T-helper 2 cell treated with Interferon-gamma antibody and Interleukin-4, amounts not matched to agents 5 μg/mL and 100 μg/mL, for 36 hours (primary cell): Measurements from ENCODE around the gene MAZ.
"Not testable (repeated sequence)": the region's sequence is repeated elsewhere in the genome, so short reads cannot be mapped to it uniquely, and the experiment has no call there.

ENCODE experiments used
- DNase-seq: peaks from one replicate; pipeline ENCODE4 v3.0.0; 2021; ENCODE audit warnings: low spot score
- H3K27ac Mint-ChIP-seq: one replicate; pipeline ENCODE4 v1.8.0; 2021; ENCODE audit warnings: mild to moderate bottlenecking, mixed read lengths
- H3K27me3 Mint-ChIP-seq: one replicate; pipeline ENCODE4 v1.8.0; 2021; ENCODE audit warnings: low read depth, mixed read lengths
- H3K36me3 Mint-ChIP-seq: one replicate; pipeline ENCODE4 v1.8.0; 2021; ENCODE audit warnings: low read depth, mixed read lengths
- H3K4me1 Mint-ChIP-seq: one replicate; pipeline ENCODE4 v1.8.0; 2021; ENCODE audit warnings: low read depth, mixed read lengths
- H3K4me3 Mint-ChIP-seq: one replicate; pipeline ENCODE4 v1.8.0; 2022; ENCODE audit warnings: mild to moderate bottlenecking, moderate library complexity, mixed read lengths
- H3K9me3 Mint-ChIP-seq: one replicate; pipeline ENCODE4 v1.8.0; 2021; ENCODE audit warnings: mixed read lengths

Gene MAZ

DNA sequence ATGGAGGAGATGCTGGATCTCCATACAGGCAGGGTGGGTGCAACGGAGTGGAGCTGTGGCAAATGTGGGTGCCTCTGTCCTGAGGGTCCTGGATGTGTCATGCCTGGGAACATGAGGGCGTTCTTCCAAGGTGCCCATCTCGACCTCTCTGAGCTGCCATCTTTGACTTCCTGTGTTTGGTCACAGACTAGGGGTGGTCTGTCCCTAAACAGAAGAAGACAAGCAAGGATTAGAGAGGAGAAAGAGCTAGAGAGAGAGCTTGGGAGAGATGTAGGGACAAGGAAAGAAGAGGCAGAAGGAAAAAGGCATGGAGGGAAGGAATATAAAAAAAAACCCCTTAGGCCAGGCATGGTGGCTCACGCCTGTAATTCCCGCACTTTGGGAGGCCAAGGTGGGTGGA is 31.6 kb upstream of the MAZ start:
- H3K27me3 Mint-ChIP-seq, result peaks cover 13% of the 10 kb centered on the region
- H3K4me3 Mint-ChIP-seq, result no peak overlapping the region
- H3K27ac Mint-ChIP-seq, result no peak overlapping the region
- no peak for DNase-seq
- no peaks in the 10 kb centered on the region for H3K9me3 Mint-ChIP-seq
- H3K4me1 Mint-ChIP-seq, result no peaks in the 10 kb centered on the region
- no peaks in the 10 kb centered on the region for H3K36me3 Mint-ChIP-seq

DNA sequence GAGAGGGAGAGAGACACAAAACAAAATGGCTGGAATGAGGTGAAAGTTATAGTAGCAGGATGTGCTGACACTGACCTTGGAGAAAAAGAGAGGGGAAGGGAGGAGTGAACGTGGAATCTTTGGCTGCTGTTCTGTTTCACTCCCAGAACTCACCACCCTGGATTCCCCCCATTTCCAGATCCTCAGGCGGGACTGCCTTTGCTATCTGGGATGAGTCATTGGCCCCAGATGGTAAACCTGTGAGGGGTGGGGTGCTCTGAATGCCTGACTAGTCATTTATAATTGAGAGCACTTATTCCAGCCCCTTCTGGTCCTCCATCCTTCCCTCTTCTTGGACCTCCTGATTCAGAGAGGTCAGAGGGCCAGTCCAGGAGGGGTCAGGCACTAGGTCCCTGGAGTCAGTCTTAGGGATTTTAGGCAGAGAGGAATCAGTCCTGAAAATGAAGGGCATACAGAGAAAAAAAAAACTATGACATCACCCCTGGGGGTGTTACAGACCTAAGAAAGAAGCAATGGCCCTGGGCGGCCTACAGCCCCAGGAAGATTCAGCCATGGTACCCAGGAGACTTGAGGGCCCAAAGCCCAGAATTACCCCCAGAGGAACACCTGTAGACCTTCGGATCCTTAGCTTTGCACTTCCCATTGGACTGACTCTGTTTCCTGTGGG is 30.5 kb upstream of the MAZ start:
- H3K36me3 Mint-ChIP-seq, result no peaks in the 10 kb centered on the region
- H3K27ac Mint-ChIP-seq, result peak overlapping the region; percentile 45
- H3K9me3 Mint-ChIP-seq, result no peaks in the 10 kb centered on the region
- H3K27me3 Mint-ChIP-seq, result peaks cover 18% of the 10 kb centered on the region
- no peak overlapping the region for H3K4me3 Mint-ChIP-seq
- no peak for DNase-seq
- H3K4me1 Mint-ChIP-seq, result no peaks in the 10 kb centered on the region

DNA sequence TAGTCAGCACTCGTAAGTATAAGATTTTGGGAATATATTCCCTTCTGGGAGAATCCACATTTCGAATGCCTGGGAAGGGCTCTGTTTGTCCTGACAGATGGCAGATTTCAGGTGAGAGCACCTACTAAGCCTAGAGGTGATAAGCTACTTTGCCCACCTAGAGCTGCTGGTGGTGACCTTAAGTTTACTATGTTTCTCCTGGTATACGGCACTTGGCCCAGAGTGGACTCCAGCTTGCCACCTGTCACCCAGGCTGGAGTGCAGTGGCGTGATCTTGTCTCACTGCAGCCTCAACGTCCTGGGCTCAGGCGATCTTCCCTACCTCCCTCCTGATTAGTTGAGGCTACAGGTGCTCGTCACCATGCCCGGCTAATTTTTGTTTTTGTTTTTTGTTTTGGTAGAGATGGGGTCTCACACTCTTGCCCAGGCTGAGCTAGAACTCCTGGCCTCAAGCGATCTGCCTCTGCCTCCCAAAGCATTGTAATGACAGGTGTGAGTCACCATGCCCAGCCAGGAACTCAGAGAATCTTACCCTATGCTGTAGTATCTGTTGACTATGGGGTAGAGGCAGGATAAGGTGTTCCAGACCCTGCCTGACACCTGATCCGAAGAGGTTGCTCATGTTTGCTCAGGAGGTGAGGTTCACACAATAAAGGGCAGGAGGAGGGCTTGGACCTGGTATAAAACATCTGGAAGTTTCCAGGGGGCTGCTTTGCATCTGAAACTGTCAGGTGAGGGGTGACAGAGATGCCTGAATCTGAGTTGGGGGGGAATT is 28.6 kb upstream of the MAZ start, which contains the start of gene ZG16:
ZG16 (plus strand) TSS at position 681 of the 775 bp plus-strand sequence. CDS start 1,011 bp downstream, outside the sequence.
- no peak for DNase-seq
- Mint-ChIP-seq H3K27me3 (peaks cover 22% of the 10 kb centered on the region), H3K9me3 (no peaks in the 10 kb centered on the region), H3K27ac (no peak within 1 kb of the TSS), H3K36me3 (no peaks in the 10 kb centered on the region), H3K4me1 (no peaks in the 10 kb centered on the region), H3K4me3 (no peak within 1 kb of the TSS)

DNA sequence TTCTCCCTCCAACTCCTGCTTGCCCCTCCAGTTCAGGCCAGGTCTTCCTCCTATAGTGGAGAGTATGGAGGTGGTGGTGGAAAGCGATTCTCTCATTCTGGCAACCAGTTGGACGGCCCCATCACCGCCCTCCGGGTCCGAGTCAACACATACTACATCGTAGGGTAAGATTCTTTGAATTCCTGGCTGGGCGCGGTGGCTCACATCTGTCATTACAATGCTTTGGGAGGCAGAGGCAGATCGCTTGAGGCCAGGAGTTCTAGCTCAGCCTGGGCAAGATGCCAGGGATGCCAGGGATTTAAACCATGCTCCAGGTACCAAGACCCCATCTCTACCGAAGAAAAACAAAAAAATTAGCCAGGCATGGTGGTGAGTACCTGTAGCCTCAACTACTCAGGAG is 26.9 kb upstream of the MAZ start:
- H3K9me3 Mint-ChIP-seq, result no peaks in the 10 kb centered on the region
- H3K27ac Mint-ChIP-seq, result no peak overlapping the region
- no peak overlapping the region for H3K4me3 Mint-ChIP-seq
- DNase-seq, result no peak
- no peaks in the 10 kb centered on the region for H3K36me3 Mint-ChIP-seq
- H3K4me1 Mint-ChIP-seq, result peaks cover 11% of the 10 kb centered on the region
- H3K27me3 Mint-ChIP-seq, result peaks cover 22% of the 10 kb centered on the region

DNA sequence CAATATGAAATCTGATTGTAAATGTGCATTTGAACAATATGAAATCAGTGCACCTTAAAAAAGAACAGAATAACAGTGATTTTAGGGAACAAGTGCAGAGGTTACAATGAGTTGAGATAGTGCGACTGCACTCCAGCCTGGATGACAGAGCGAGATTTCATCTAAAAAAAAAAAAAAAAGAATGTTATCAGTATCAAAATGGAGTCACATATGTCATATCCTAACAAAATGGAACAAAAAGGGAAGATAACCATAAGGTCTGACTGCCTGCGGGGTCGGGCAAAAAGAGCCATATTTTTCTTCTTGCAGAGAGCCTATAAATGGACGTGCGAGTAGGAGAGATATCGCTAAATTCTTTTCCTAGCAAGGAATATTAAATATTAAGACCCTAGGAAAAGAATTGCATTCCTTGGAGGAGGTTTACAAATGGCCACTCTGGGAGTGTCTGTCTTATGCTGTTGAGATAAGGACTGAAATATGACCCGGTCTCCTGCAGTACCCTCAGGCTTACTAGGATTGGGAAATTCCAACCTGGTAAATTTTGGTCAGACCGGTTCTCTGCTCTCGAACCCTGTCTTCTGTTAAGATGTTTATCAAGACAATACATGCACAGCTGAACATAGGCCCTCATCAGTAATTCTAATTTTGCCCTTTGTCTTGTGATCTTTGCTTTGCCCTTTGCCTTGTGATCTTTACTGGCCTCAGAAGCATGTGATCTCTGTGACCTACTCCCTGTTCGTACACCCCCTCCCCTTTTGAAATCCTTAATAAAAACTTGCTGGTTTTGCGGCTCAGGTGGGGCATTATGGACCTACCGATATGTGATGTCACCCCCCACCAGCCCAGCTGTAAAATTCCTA is 23.0 kb upstream of the MAZ start:
- Mint-ChIP-seq H3K27me3 (peaks cover 20% of the 10 kb centered on the region), H3K4me1 (peaks cover 23% of the 10 kb centered on the region)
- H3K9me3 Mint-ChIP-seq, H3K27ac Mint-ChIP-seq, DNase-seq, H3K4me3 Mint-ChIP-seq, H3K36me3 Mint-ChIP-seq: not testable (repeated sequence)

DNA sequence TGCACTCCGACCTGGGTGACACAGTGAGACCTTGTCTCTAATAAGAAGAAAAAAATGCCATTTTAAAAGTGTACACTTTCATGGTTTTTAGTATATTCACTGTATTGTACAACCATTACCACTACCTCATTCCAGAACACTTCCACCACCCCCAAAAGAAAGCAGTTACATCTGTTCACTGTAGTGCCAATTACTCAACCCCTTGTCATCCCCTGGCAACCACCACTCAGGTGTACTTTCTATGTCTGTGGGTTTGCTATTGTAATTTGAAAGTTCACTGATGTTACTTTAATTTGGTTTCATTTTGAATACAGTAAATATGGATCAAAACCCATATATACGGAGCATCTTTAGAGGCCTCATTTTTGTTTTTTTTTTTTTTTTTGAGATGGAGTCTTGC is 22.2 kb upstream of the MAZ start:
- H3K4me1 Mint-ChIP-seq, result peaks cover 25% of the 10 kb centered on the region
- H3K27ac Mint-ChIP-seq, result peak overlapping the region; percentile 53
- no peaks in the 10 kb centered on the region for H3K9me3 Mint-ChIP-seq
- H3K36me3 Mint-ChIP-seq, result no peaks in the 10 kb centered on the region
- peaks cover 13% of the 10 kb centered on the region for H3K27me3 Mint-ChIP-seq
- H3K4me3 Mint-ChIP-seq, result peak overlapping the region; percentile 12
- no peak for DNase-seq

DNA sequence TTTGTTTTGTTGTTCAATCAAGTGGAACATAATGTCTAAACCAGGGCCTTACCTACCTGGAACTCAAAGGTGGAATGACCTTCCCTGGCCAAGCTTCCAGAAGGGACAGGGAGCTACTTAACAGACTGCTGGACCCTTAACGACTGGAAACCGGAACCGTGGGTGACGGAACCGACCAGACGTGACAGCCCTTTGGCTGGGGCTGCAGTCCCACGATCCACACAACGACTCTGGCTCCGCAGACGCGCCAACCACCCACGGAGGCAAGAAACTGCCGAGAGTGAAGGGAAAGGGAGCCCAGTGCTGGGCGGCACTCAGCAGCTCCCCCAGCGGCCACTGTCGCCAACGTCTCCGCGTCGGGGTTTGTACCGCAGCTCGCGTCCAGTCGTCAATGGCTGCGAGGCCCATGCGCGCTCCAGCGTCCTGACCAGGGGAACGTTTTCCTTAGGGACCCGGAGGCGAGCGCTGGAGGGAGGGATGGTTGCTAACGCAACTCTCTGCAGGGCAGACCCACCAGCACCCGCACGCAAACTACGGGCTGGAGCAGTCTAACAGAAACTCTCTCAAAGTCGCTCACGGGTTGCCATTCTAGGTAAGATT is 21.3 kb upstream of the MAZ start:
- Mint-ChIP-seq H3K4me3 (peak overlapping the region; percentile 49), H3K27me3 (peaks cover 8% of the 10 kb centered on the region), H3K9me3 (no peaks in the 10 kb centered on the region), H3K36me3 (no peaks in the 10 kb centered on the region), H3K4me1 (peaks cover 28% of the 10 kb centered on the region), H3K27ac (peak overlapping the region; percentile 20)
- DNase-seq, result peak; percentile 71

DNA sequence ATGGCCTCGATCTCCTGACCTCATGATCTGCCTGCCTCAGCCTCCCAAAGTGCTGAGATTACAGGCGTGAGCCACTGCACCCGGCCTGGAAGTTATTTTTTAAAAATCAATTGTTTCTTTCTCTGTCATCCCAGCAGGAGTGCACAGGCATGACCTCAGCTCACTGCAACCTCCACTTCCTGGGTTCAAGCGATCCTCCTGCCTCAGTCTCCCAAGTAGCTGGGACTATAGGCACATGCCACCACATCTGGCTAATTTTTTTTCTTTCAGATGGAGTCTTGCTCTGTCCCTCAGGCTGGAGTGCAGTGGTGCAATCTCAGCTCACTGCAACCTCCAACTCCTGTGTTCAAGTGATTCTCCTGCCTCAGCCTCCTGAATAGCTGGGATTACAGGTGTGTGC is 19.2 kb upstream of the MAZ start:
- not testable (repeated sequence) for H3K36me3 Mint-ChIP-seq, H3K9me3 Mint-ChIP-seq, DNase-seq, H3K27ac Mint-ChIP-seq, H3K4me3 Mint-ChIP-seq, H3K27me3 Mint-ChIP-seq
- peaks cover 36% of the 10 kb centered on the region for H3K4me1 Mint-ChIP-seq

DNA sequence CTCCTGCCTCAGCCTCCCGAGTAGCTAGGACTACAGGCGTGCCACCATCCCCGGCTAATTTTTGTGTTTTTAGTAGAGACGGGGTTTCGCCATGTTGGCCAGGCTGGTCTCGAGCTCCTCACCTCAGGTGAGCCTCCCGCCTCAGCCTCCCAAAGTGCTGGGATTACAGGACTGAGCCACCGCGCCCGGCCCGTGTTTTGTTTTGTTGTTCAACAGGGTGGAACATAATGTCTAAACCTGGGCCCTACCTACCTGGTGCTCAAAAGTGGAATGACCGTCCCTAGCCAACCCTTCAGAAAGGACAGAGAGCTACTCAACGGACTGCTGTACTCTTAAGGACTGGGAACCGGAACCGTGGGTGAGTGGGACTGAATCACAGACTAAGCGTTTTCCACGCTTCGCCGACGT is 16.6 kb upstream of the MAZ start:
- H3K9me3 Mint-ChIP-seq, result no peaks in the 10 kb centered on the region
- H3K27me3 Mint-ChIP-seq, result no peaks in the 10 kb centered on the region
- peaks cover 29% of the 10 kb centered on the region for H3K36me3 Mint-ChIP-seq
- peaks cover 42% of the 10 kb centered on the region for H3K4me1 Mint-ChIP-seq
- no peak for DNase-seq
- peak overlapping the region; percentile 94 for H3K27ac Mint-ChIP-seq
- H3K4me3 Mint-ChIP-seq, result peak overlapping the region; percentile 97

DNA sequence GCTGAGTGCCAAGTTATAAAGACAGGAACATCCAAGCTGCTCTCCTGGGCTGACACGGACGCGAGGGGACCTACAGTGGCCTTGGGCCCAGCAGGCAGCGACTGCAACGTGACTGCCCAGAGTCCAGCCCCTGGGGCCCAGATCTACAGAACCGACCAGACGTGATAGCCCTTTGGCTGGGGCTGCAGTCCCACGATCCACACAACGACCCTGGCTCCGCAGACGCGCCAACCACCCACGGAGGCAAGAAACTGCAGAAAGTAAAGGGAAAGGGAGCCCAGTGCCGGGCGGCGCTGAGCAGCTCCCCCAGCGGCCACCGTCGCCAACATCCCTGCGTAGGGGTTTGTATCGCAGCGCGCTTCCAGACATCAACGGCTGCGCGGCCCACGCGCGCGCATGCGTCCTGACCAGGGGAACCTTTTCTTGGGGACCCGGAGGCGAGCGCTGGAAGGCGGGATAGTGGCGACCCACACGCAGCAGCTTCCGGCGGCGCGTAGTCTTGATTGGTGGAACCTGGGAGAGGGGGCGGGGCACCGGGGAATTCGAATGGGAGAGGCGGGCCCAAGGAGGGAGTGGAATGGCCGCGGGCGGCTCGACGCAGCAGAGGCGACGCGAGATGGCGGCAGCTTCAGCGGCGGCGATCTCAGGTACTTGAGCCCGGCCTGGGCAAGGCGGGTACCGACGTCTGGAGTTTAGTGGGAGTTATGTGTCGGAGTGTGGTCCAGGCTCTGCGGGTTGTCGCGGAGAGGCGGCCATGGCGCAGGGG is 16.0 kb upstream of the MAZ start, which contains the start of gene KIF22:
KIF22 (plus strand) TSS at position 569 of the 766 bp plus-strand sequence; CDS start at position 578, 9 bp downstream.
- Mint-ChIP-seq H3K4me3 (peak within 1 kb of the TSS; percentile 97), H3K4me1 (peaks cover 40% of the 10 kb centered on the region), H3K9me3 (no peaks in the 10 kb centered on the region), H3K36me3 (peaks cover 35% of the 10 kb centered on the region), H3K27me3 (no peaks in the 10 kb centered on the region), H3K27ac (peak within 1 kb of the TSS; percentile 94)
- DNase-seq, result peak; percentile 100

DNA sequence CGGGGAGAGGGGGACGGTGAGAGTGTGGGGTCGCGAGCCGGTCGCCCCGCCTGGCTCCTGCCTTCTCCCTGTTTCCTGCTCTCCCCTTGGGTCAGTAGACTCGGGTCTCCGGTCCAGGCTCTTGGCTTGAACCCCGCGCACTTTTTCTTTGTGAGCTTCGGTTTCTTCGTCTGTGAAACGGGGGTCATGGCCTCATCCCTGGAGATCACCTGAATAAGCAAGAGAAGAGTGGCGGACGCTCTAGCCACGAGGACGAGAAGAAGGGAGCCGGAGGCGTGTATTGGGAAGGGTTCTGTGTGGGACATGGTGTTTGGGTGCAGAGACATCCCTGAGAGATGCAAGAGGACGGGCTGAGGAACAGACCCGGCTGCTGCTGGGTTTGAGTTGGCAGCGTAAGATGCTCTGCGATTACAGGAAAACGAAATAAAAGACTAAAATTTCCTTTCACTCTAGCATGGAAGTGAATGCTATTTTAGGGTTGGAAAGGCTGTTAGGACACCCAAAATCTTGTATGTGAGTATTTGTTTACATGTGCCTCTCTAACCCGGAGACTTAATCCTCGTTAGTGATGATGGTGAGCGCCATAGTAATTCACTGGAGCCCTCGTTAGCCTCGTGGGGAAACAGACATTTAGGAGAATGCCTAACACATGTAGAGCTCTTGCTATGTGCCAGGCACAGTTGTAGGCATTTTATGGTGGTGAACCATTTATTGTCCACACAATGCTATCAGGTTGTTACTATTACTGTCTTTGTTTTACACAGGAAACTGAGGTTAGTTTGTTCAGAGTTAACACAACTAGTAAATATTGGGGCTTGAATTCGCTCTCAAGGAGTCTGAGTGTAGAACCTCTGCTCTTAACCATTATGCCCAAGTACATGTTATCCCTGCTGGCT is 15.1 kb upstream of the MAZ start:
- Mint-ChIP-seq H3K27ac (peak overlapping the region; percentile 94), H3K4me1 (peaks cover 37% of the 10 kb centered on the region), H3K36me3 (peaks cover 40% of the 10 kb centered on the region), H3K27me3 (no peaks in the 10 kb centered on the region), H3K4me3 (peak overlapping the region; percentile 97), H3K9me3 (no peaks in the 10 kb centered on the region)
- DNase-seq, result no peak
